K562 (cell line): ENCODE measurements around the gene ITGB5. TPM values are rescaled to one million over a fixed set of nuclear protein-coding genes. Genes with fewer than 3 reads are reported as not detected.

Experiments used
- ATAC-seq: fragments of 200-7000 bp; cut with Tn5 transposase; 3 replicates; pipeline ENCODE4 v1.9.1; 2020; ENCODE audit warnings: moderate library complexity
- BruUV-seq: library from RNA; stranded (reverse); fragments of 400-500 nt; replicated peaks from 2 replicates; lab custom pipeline; 2021; lab: Mats Ljungman, UMichigan
- CTCF ChIA-PET: fragments of 300-600 bp; formaldehyde crosslinking; extraction: SDS; loops from one replicate; lab custom pipeline; 2021; ENCODE audit warnings: low intra/inter-chr PET ratio; lab: Yijun Ruan, JAX
- POLR2A ChIA-PET: fragments of 300-600, 350-650 bp; sonication (Branson Sonifier 250); formaldehyde crosslinking; extraction: SDS; loops from one replicate; lab custom pipeline; 2021; ENCODE audit warnings: antibody characterized with exemption, inconsistent platforms; lab: Yijun Ruan, JAX
- DNase-seq, 4 experiments: peaks; one replicate each; pipeline versions ENCODE4 v3.0.0 to v3.0.0-alpha.2; 2011 to 2018; ENCODE audit warnings: low spot score in 3 of 4, mixed read lengths in 3 of 4; ENCODE audit errors: extremely low read depth in 1 of 4
- FAIRE-seq: peaks from 2 replicates; lab custom pipeline; 2011; peaks lifted over from hg19 to GRCh38; lab: Jason Lieb, UNC
- H2AFZ ChIP-seq: 2 replicates; pipeline ENCODE4 v1.6.0; 2011; ENCODE audit warnings: low read depth, low read length, control low read depth, inconsistent platforms
- H3K27ac ChIP-seq: fragments of 200-600 bp; 3 replicates; pipeline ENCODE4 v1.8.0; 2011; ENCODE audit warnings: low read depth, mild to moderate bottlenecking, control low read depth, inconsistent platforms, low read length, moderate library complexity, mixed read lengths; ENCODE audit errors: extremely low read depth
- H3K27me3 ChIP-seq, 2 experiments: fragments of 300-600 bp in 1 of 2; 2 replicates in 1 of 2; 3 replicates in 1 of 2; pipeline versions ENCODE4 v1.6.0 to v1.8.0; 2011; ENCODE audit warnings: inconsistent platforms in 2 of 2, low read length in 2 of 2, mild to moderate bottlenecking in 1 of 2, mixed read lengths in 1 of 2, moderate library complexity in 1 of 2; ENCODE audit not compliant: control insufficient read depth in 2 of 2, insufficient read depth in 2 of 2
- H3K36me3 ChIP-seq: fragments of 300-600 bp; 3 replicates; pipeline ENCODE4 v1.8.0; 2011; ENCODE audit warnings: mild to moderate bottlenecking, low read length, inconsistent platforms; ENCODE audit not compliant: control insufficient read depth, insufficient read depth
- H3K4me1 ChIP-seq, 2 experiments: fragments of 200-600 bp in 1 of 2; replicated peaks in 1 of 2; 2 replicates in 1 of 2; 3 replicates in 1 of 2; pipeline versions ENCODE4 v1.5.1 to v1.8.0; 2011; ENCODE audit warnings: inconsistent platforms in 2 of 2, low read length in 2 of 2, mild to moderate bottlenecking in 1 of 2, mixed read lengths in 1 of 2, moderate library complexity in 1 of 2; ENCODE audit not compliant: control insufficient read depth in 2 of 2, insufficient read depth in 2 of 2
- H3K4me2 ChIP-seq: 2 replicates; pipeline ENCODE4 v1.6.1; 2011; ENCODE audit warnings: low read length, control low read depth, inconsistent platforms, mixed read lengths; ENCODE audit not compliant: insufficient read depth
- H3K4me3 ChIP-seq: fragments of 200-600 bp; sonication (generic), shearing (Covaris generic); 2 replicates; pipeline ENCODE4 v1.5.1; 2016; ENCODE audit warnings: control low read depth, inconsistent platforms
- H3K79me2 ChIP-seq: fragments of 200-600 bp; 3 replicates; pipeline ENCODE4 v1.8.0; 2011; ENCODE audit warnings: low read length, inconsistent platforms; ENCODE audit not compliant: control insufficient read depth, insufficient read depth
- H3K9ac ChIP-seq, 2 experiments: 2 replicates each; pipeline versions ENCODE4 v1.6.0 to v1.6.1; 2011; ENCODE audit warnings: low read depth in 2 of 2, low read length in 2 of 2, control low read depth in 1 of 2, inconsistent platforms in 1 of 2, mild to moderate bottlenecking in 1 of 2, mixed read lengths in 1 of 2; ENCODE audit not compliant: insufficient read depth in 1 of 2
- H3K9me1 ChIP-seq: one replicate; pipeline ENCODE4 v1.6.0; 2011; ENCODE audit warnings: inconsistent platforms, mild to moderate bottlenecking, low read length, moderate library complexity; ENCODE audit not compliant: control insufficient read depth, insufficient read depth
- H3K9me3 ChIP-seq: replicated peaks from 2 replicates; pipeline ENCODE4 v1.5.1; 2011; ENCODE audit warnings: low read depth, low read length, inconsistent platforms; ENCODE audit not compliant: control insufficient read depth, insufficient read depth
- H4K20me1 ChIP-seq: replicated peaks from 2 replicates; pipeline ENCODE4 v1.6.1; 2011; ENCODE audit warnings: low read length, inconsistent platforms, mixed read lengths; ENCODE audit not compliant: control insufficient read depth, insufficient read depth
- BMI1 ChIP-seq: fragments of 150-350 bp; IDR thresholded peaks from 2 replicates; pipeline ENCODE4 v1.6.1; 2014; ENCODE audit warnings: low read length
- CXXC5 ChIP-seq: fragments of 250-450 bp; sonication (Bioruptor Pico); IDR thresholded peaks from 2 replicates; pipeline ENCODE4 v1.8.0; 2022; ENCODE audit warnings: inconsistent platforms, mild to moderate bottlenecking, moderate library complexity
- HMG20B ChIP-seq: fragments of 250-450 bp; sonication (Bioruptor Pico); IDR thresholded peaks from 2 replicates; pipeline ENCODE4 v1.5.0; 2021; ENCODE audit warnings: mild to moderate bottlenecking
- KLF13 ChIP-seq: fragments of 450-650 bp; IDR thresholded peaks from 2 replicates; pipeline ENCODE4 v1.6.1; 2016; ENCODE audit warnings: missing genetic modification characterization, low read depth, mild to moderate bottlenecking, missing compliant biosample characterization, moderate library complexity, borderline replicate concordance
- LARP7 ChIP-seq: fragments of 450-650 bp; IDR thresholded peaks from 2 replicates; pipeline ENCODE4 v1.6.1; 2016
- MTA1 ChIP-seq: fragments of 450-650 bp; IDR thresholded peaks from 2 replicates; pipeline ENCODE4 v1.6.1; 2017; ENCODE audit warnings: borderline replicate concordance
- SUPT5H ChIP-seq: fragments of 450-650 bp; IDR thresholded peaks from 2 replicates; pipeline ENCODE4 v1.6.1; 2016
- ZNF184 ChIP-seq: sonication (generic); formaldehyde crosslinking; IDR thresholded peaks from 2 replicates; pipeline ENCODE4 v1.5.0; 2020; ENCODE audit warnings: missing genetic modification reagents
- ZNF232 ChIP-seq: sonication (generic); formaldehyde crosslinking; IDR thresholded peaks from 2 replicates; pipeline ENCODE4 v1.8.0; 2022; ENCODE audit warnings: mild to moderate bottlenecking, missing genetic modification reagents
- WGBS: fragments of 100-300 bp; shearing (Covaris generic); methylation state at CpG from one replicate; pipeline ENCODE4 v1.1.6; 2016; ENCODE audit warnings: low coverage, mixed read lengths; ENCODE audit not compliant: insufficient coverage; ENCODE audit errors: missing lambda C conversion rate; 5-methylcytosine and 5-hydroxymethylcytosine counted together
- in situ Hi-C: fragments of 300-500 bp; cut with MboI; formaldehyde crosslinking; loops from 4 replicates; pipeline ENCODE4 v1.15.0; 2018; ENCODE audit warnings: inconsistent platforms, mixed read lengths
- intact Hi-C: fragments of 100-400 bp; cut with micrococcal nuclease; formaldehyde crosslinking; loops from 2 replicates; pipeline ENCODE4 v1.14.2; 2022
- polyA plus RNA-seq, 8 experiments: library from polyadenylated mRNA; depleted of rRNA in 4 of 8; stranded (reverse) in 5 of 8; unstranded in 3 of 8; fragments of >200 nt; fragmentation: Nextera tagmentation in 2 of 8; fragmentation: Illumina TruSeq in 1 of 8; extraction: Ambion mirVana in 2 of 8; extraction: Trizol in 1 of 8; gene quantifications; 2 replicates each; pipeline versions ENCODE4 v1.2.1 to v1.2.3, GENCODE V29; 2011 to 2014; ENCODE audit warnings: inconsistent platforms in 1 of 8, missing spikeins in 1 of 8
- total RNA-seq, 7 experiments: library from RNA; depleted of rRNA in 6 of 7; stranded (reverse); fragments of >200 nt in 6 of 7; fragmentation: Illumina TruSeq in 2 of 7; extraction: Trizol in 2 of 7; gene quantifications; 2 replicates each; pipeline versions ENCODE4 v1.2.1 to v1.2.3, GENCODE V29; 2011 to 2021; ENCODE audit warnings: low replicate concordance in 1 of 7
- TF ChIP-seq, protein P1 (sequence below): fragments of 250-450 bp; sonication (Bioruptor Pico); IDR thresholded peaks from 2 replicates; pipeline ENCODE4 v1.4.0; 2020
- TF ChIP-seq, protein P2 (sequence below): fragments of 250-450 bp; sonication (Bioruptor Pico); IDR thresholded peaks from 2 replicates; pipeline ENCODE4 v1.4.0; 2020; ENCODE audit warnings: mild to moderate bottlenecking
- TF ChIP-seq, protein P3 (sequence below): IDR thresholded peaks from 2 replicates; pipeline ENCODE4 v1.6.1; 2014; ENCODE audit warnings: antibody characterized with exemption
- TF ChIP-seq, protein P4 (sequence below): fragments of 250-450 bp; sonication (Bioruptor Pico); IDR thresholded peaks from 2 replicates; pipeline ENCODE4 v1.6.1; 2021; ENCODE audit warnings: mild to moderate bottlenecking
- TF ChIP-seq, protein P5 (sequence below): fragments of 250-450 bp; sonication (Bioruptor Pico); IDR thresholded peaks from 2 replicates; pipeline ENCODE4 v1.4.0; 2020

The ITGB5 gene
- total and polyA plus RNA-seq, 9 of the 15 experiments (the other 6 are each of a cell fraction or from before 2014, with no cell fraction given), result 1.7 to 46.8 (median 9.9) TPM

DNA sequence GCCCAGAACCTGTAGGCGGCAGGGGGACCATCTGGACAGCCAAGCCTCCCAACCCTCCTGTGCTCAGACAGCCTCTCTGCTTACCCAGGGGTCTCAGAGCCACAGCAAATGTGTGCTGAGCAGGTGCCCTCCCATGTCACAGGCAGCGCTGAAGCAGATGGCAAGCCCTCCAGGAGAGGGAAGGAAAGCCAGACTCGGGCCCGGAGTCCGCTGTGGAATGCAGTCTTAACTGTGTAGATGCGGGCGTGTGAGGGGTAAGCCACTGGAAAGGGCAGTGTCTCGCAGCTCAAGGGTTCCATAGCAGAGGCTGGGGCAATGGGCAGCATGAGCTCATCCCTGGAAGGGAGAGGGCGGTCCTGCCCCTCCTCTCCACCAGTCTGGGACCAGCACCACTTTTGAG is 111.3 kb downstream of the ITGB5 start:
- H3K27me3 ChIP-seq, result no peaks in the 10 kb centered on the region; a peak in 1 of 5 replicates
- BruUV-seq, result no TSS peak
- H3K27ac ChIP-seq, result no peak overlapping the region
- WGBS, result 58% methylated on average over 4 of the region's 9 CpGs
- H3K9ac ChIP-seq, result no peak overlapping the region
- ChIA-PET CTCF (no interaction called here), POLR2A (interaction anchor here (0.5 kb wide), 1 partner anchor 119 kb away, joined by 3 read pairs; no protein-coding TSS in a partner anchor)
- H3K36me3 ChIP-seq, result no peaks in the 10 kb centered on the region
- H3K4me2 ChIP-seq, result no peak overlapping the region
- no peak overlapping the region for H3K4me3 ChIP-seq
- no peak overlapping the region for H2AFZ ChIP-seq
- H4K20me1 ChIP-seq, result peaks cover 11% of the 10 kb centered on the region
- intact Hi-C loops, result no loop called here
- H3K79me2 ChIP-seq, result no peaks in the 10 kb centered on the region
- FAIRE-seq (no peak), ATAC-seq (no peak), DNase-seq (no peak)
- peaks cover 6% of the 10 kb centered on the region for H3K9me1 ChIP-seq
- in situ Hi-C loops, result no loop called here
- H3K9me3 ChIP-seq, result no peaks in the 10 kb centered on the region
- H3K4me1 ChIP-seq, result peaks cover 5 to 8% of the 10 kb centered on the region in 2 experiments; a peak in 4 of 5 replicates
- TF ChIP-seq ZNF184 (no peak), KLF13 (tag) (no peak), HMG20B (CRISPR knock-in tag) (no peak), MTA1 (no peak), BMI1 (no peak), LARP7 (no peak), ZNF232 (no peak), CXXC5 (CRISPR knock-in tag) (no peak), SUPT5H (no peak)
- TF ChIP-seq, protein P1, sequence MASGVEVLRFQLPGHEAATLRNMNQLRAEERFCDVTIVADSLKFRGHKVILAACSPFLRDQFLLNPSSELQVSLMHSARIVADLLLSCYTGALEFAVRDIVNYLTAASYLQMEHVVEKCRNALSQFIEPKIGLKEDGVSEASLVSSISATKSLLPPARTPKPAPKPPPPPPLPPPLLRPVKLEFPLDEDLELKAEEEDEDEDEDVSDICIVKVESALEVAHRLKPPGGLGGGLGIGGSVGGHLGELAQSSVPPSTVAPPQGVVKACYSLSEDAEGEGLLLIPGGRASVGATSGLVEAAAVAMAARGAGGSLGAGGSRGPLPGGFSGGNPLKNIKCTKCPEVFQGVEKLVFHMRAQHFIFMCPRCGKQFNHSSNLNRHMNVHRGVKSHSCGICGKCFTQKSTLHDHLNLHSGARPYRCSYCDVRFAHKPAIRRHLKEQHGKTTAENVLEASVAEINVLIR (CRISPR knock-in tag), result no peak
- TF ChIP-seq, protein P2, sequence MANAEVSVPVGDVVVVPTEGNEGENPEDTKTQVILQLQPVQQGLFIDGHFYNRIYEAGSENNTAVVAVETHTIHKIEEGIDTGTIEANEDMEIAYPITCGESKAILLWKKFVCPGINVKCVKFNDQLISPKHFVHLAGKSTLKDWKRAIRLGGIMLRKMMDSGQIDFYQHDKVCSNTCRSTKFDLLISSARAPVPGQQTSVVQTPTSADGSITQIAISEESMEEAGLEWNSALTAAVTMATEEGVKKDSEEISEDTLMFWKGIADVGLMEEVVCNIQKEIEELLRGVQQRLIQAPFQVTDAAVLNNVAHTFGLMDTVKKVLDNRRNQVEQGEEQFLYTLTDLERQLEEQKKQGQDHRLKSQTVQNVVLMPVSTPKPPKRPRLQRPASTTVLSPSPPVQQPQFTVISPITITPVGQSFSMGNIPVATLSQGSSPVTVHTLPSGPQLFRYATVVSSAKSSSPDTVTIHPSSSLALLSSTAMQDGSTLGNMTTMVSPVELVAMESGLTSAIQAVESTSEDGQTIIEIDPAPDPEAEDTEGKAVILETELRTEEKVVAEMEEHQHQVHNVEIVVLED, result no peak
- TF ChIP-seq, protein P3, sequence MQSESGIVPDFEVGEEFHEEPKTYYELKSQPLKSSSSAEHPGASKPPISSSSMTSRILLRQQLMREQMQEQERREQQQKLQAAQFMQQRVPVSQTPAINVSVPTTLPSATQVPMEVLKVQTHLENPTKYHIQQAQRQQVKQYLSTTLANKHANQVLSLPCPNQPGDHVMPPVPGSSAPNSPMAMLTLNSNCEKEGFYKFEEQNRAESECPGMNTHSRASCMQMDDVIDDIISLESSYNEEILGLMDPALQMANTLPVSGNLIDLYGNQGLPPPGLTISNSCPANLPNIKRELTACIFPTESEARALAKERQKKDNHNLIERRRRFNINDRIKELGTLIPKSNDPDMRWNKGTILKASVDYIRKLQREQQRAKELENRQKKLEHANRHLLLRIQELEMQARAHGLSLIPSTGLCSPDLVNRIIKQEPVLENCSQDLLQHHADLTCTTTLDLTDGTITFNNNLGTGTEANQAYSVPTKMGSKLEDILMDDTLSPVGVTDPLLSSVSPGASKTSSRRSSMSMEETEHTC, result no peak
- TF ChIP-seq, protein P4, sequence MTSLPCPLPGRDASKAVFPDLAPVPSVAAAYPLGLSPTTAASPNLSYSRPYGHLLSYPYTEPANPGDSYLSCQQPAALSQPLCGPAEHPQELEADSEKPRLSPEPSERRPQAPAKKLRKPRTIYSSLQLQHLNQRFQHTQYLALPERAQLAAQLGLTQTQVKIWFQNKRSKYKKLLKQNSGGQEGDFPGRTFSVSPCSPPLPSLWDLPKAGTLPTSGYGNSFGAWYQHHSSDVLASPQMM (CRISPR knock-in tag), result no peak
- TF ChIP-seq, protein P5, sequence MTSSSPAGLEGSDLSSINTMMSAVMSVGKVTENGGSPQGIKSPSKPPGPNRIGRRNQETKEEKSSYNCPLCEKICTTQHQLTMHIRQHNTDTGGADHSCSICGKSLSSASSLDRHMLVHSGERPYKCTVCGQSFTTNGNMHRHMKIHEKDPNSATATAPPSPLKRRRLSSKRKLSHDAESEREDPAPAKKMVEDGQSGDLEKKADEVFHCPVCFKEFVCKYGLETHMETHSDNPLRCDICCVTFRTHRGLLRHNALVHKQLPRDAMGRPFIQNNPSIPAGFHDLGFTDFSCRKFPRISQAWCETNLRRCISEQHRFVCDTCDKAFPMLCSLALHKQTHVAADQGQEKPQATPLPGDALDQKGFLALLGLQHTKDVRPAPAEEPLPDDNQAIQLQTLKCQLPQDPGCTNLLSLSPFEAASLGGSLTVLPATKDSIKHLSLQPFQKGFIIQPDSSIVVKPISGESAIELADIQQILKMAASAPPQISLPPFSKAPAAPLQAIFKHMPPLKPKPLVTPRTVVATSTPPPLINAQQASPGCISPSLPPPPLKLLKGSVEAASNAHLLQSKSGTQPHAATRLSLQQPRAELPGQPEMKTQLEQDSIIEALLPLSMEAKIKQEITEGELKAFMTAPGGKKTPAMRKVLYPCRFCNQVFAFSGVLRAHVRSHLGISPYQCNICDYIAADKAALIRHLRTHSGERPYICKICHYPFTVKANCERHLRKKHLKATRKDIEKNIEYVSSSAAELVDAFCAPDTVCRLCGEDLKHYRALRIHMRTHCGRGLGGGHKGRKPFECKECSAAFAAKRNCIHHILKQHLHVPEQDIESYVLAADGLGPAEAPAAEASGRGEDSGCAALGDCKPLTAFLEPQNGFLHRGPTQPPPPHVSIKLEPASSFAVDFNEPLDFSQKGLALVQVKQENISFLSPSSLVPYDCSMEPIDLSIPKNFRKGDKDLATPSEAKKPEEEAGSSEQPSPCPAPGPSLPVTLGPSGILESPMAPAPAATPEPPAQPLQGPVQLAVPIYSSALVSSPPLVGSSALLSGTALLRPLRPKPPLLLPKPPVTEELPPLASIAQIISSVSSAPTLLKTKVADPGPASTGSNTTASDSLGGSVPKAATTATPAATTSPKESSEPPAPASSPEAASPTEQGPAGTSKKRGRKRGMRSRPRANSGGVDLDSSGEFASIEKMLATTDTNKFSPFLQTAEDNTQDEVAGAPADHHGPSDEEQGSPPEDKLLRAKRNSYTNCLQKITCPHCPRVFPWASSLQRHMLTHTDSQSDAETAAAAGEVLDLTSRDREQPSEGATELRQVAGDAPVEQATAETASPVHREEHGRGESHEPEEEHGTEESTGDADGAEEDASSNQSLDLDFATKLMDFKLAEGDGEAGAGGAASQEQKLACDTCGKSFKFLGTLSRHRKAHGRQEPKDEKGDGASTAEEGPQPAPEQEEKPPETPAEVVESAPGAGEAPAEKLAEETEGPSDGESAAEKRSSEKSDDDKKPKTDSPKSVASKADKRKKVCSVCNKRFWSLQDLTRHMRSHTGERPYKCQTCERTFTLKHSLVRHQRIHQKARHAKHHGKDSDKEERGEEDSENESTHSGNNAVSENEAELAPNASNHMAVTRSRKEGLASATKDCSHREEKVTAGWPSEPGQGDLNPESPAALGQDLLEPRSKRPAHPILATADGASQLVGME (CRISPR knock-in tag), result no peak
